ENCODE measurements around the gene RBM41.
"Not testable (repeated sequence)": the region's sequence is repeated elsewhere in the genome, so short reads cannot be mapped to it uniquely, and the experiment has no call there.

Gene RBM41

GRCh38 chrX:107118322-107119147 lies at the start of gene RBM41:
Gene RBM41, minus strand, starts transcription at chrX:107118822. Its CDS starts 49 bp downstream, at chrX:107118773.
- DNase-seq, result peak; percentile 88

- DNase-seq, result no peak
Observed at GRCh38 chrX:107168257-107168656, 49.6 kb upstream of the RBM41 start.

GRCh38 chrX:107167163-107167921 lies 48.7 kb upstream of the RBM41 start:
- no peak for DNase-seq

- DNase-seq, result not testable (repeated sequence)
Observed at GRCh38 chrX:107157618-107158017, 39.0 kb upstream of the RBM41 start.

- DNase-seq, result peak; percentile 1
Observed at GRCh38 chrX:107155621-107156430, 37.2 kb upstream of the RBM41 start.

GRCh38 chrX:107154787-107155620 lies 36.4 kb upstream of the RBM41 start:
- DNase-seq, result no peak

GRCh38 chrX:107153005-107153404 lies 34.4 kb upstream of the RBM41 start:
- no peak for DNase-seq

- DNase-seq, result no peak
Observed at GRCh38 chrX:107146670-107147069, 28.0 kb upstream of the RBM41 start.

GRCh38 chrX:107135965-107136307 lies 17.3 kb upstream of the RBM41 start:
- DNase-seq, result no peak

- no peak for DNase-seq
Observed at GRCh38 chrX:107135049-107135964, 16.7 kb upstream of the RBM41 start.

GRCh38 chrX:107123750-107124149 lies 5.1 kb upstream of the RBM41 start:
- no peak for DNase-seq

GRCh38 chrX:107119283-107119682 lies 661 bp upstream of the RBM41 start:
- DNase-seq, result no peak

GRCh38 chrX:107117993-107118321 lies 665 bp downstream of the RBM41 start:
- no peak for DNase-seq

GRCh38 chrX:107107459-107107858 lies 11.2 kb downstream of the RBM41 start:
- DNase-seq, result no peak

- DNase-seq, result peak; percentile 4
Observed at GRCh38 chrX:107102980-107103379, 15.6 kb downstream of the RBM41 start.

GRCh38 chrX:107076158-107076557 lies 42.5 kb downstream of the RBM41 start:
- no peak for DNase-seq

GRCh38 chrX:107057731-107058130 lies 60.9 kb downstream of the RBM41 start:
- not testable (repeated sequence) for DNase-seq

- no peak for DNase-seq
Observed at GRCh38 chrX:107054978-107055377, 63.6 kb downstream of the RBM41 start.

- DNase-seq, result no peak
Observed at GRCh38 chrX:107050195-107050709, 68.4 kb downstream of the RBM41 start.

GRCh38 chrX:107047622-107048021 lies 71.0 kb downstream of the RBM41 start:
- no peak for DNase-seq

GRCh38 chrX:107029752-107030151 lies 88.9 kb downstream of the RBM41 start:
- no peak for DNase-seq
